Measurements from ENCODE around the gene CATSPER4. TPM values are rescaled to one million over a fixed set of nuclear protein-coding genes. Genes with fewer than 3 reads are reported as not detected.
A peak's percentile ranks its signal among the peaks of the same experiment; 100 is the strongest.

Gene CATSPER4
- total and polyA plus RNA-seq, 2 of the 13 experiments (the other 11 are each of a cell fraction or from before 2014, with no cell fraction given): not detected

GRCh38 chr1:26164036-26164860 is 26.2 kb upstream of the CATSPER4 start (continued):
- TF ChIP-seq ZNF770 (CRISPR knock-in tag; IDR thresholded peaks at IDR 0.05): peak; percentile 69; the same call in 1 of the 2 replicates
- peak; percentile 61 for TF ChIP-seq ZNF329 (CRISPR knock-in tag; IDR thresholded peaks at IDR 0.05; ENCODE audit: low read depth)
- TF ChIP-seq ZNF839 (CRISPR knock-in tag; IDR thresholded peaks at IDR 0.05; ENCODE audit: borderline replicate concordance): no peak
- TF ChIP-seq MEIS2 (CRISPR knock-in tag; IDR thresholded peaks at IDR 0.05): no peak
- peak; percentile 38; the same call in 1 of the 2 replicates for TF ChIP-seq GABPB1 (CRISPR knock-in tag; IDR thresholded peaks at IDR 0.05)
- no peak for TF ChIP-seq SOX5 (CRISPR knock-in tag; IDR thresholded peaks at IDR 0.05; ENCODE audit: borderline replicate concordance)
- no peak for TF ChIP-seq ZSCAN29 (CRISPR knock-in tag; conservative IDR thresholded peaks at IDR 0.05)
- TF ChIP-seq ATF7 (IDR thresholded peaks at IDR 0.05): no peak
- no peak for TF ChIP-seq ATF7 (CRISPR knock-in tag; IDR thresholded peaks at IDR 0.05)
- TF ChIP-seq TCF7 (IDR thresholded peaks at IDR 0.05; ENCODE audit: low read depth): no peak
- TF ChIP-seq POGK (CRISPR knock-in tag; conservative IDR thresholded peaks at IDR 0.05): no peak
- no peak for TF ChIP-seq FOXO4 (CRISPR knock-in tag; conservative IDR thresholded peaks at IDR 0.05)
- TF ChIP-seq IKZF1 (IDR thresholded peaks at IDR 0.05): no peak
- no peak for TF ChIP-seq MBD4 (IDR thresholded peaks at IDR 0.05; ENCODE audit: borderline replicate concordance, low read length)
- TF ChIP-seq NFE2 (CRISPR knock-in tag; IDR thresholded peaks at IDR 0.05): no peak
- TF ChIP-seq ZNF784 (CRISPR knock-in tag; IDR thresholded peaks at IDR 0.05; ENCODE audit: borderline replicate concordance): 0 out of 2 replicates have a peak, but pooled peaks have one; percentile 20
- no peak for TF ChIP-seq ATF1 (CRISPR knock-in tag; IDR thresholded peaks at IDR 0.05)
- TF ChIP-seq MAFF (IDR thresholded peaks at IDR 0.05; ENCODE audit: low read depth, low read length): no peak
- TF ChIP-seq ZBTB1 (CRISPR knock-in tag; IDR thresholded peaks at IDR 0.05; ENCODE audit: borderline replicate concordance): no peak
- 0 out of 2 replicates have a peak, but pooled peaks have one; percentile 12 for TF ChIP-seq SAP130 (CRISPR knock-in tag; IDR thresholded peaks at IDR 0.05; ENCODE audit: low read depth)
- peak; percentile 73 for TF ChIP-seq ZBTB14 (CRISPR knock-in tag; IDR thresholded peaks at IDR 0.05)
- no peak for TF ChIP-seq FIP1L1 (IDR thresholded peaks at IDR 0.05; ENCODE audit: borderline replicate concordance, insufficient read depth, low read depth, low read length)
- TF ChIP-seq SP4 (CRISPR knock-in tag; IDR thresholded peaks at IDR 0.05): peak; percentile 50; the same call in 1 of the 2 replicates
